Stimulated activated naive B cell treated with anti-CD40 and anti-IgM and Interleukin-4, amounts not matched to agents 10 μg/mL and 1 μg/mL and 100 μg/mL, for 72 hours (primary cell): Measurements from ENCODE around the gene PHLDB1.
A peak's percentile ranks its signal among the peaks of the same experiment; 100 is the strongest.
"Not testable (repeated sequence)": the region's sequence is repeated elsewhere in the genome, so short reads cannot be mapped to it uniquely, and the experiment has no call there.

Source experiments
- ATAC-seq, 2 donors: fragments of 150-1000 bp; cut with Tn5 transposase; replicated peaks; 2 replicates each; pipeline ENCODE4 v1.10.0; 2021; ENCODE audit warnings: moderate library complexity in 1 of 2
- DNase-seq: peaks from one replicate; pipeline ENCODE4 v3.0.0; 2021
- H3K27ac Mint-ChIP-seq: one replicate; pipeline ENCODE4 v1.8.0; 2022; ENCODE audit warnings: mild to moderate bottlenecking, mixed read lengths
- H3K27me3 Mint-ChIP-seq, 2 donors: one replicate each; pipeline ENCODE4 v1.8.0; 2022; ENCODE audit warnings: mixed read lengths in 2 of 2
- H3K36me3 Mint-ChIP-seq, 2 donors: one replicate each; pipeline ENCODE4 v1.8.0; 2022; ENCODE audit warnings: mixed read lengths in 2 of 2, mild to moderate bottlenecking in 1 of 2
- H3K4me1 Mint-ChIP-seq, 2 donors: one replicate each; pipeline ENCODE4 v1.8.0; 2022; ENCODE audit warnings: mixed read lengths in 2 of 2, mild to moderate bottlenecking in 1 of 2
- H3K4me3 Mint-ChIP-seq, 2 donors: one replicate each; pipeline ENCODE4 v1.8.0; 2022; ENCODE audit warnings: mild to moderate bottlenecking in 2 of 2, mixed read lengths in 2 of 2, moderate library complexity in 1 of 2
- H3K9me3 Mint-ChIP-seq, 2 donors: one replicate each; pipeline ENCODE4 v1.8.0; 2022; ENCODE audit warnings: mixed read lengths in 2 of 2, mild to moderate bottlenecking in 1 of 2

Gene PHLDB1

GRCh38 chr11:118594984-118595383 is 12.4 kb upstream of the PHLDB1 start:
- H3K4me1 Mint-ChIP-seq, H3K27ac Mint-ChIP-seq, H3K9me3 Mint-ChIP-seq, ATAC-seq, H3K4me3 Mint-ChIP-seq, H3K27me3 Mint-ChIP-seq, DNase-seq: not testable (repeated sequence)
- peaks cover 23 to 45% of the 10 kb centered on the region in 2 donors for H3K36me3 Mint-ChIP-seq

GRCh38 chr11:118596224-118597146 is 10.9 kb upstream of the PHLDB1 start:
- Mint-ChIP-seq H3K27me3 (no peaks in the 10 kb centered on the region), H3K9me3 (no peaks in the 10 kb centered on the region), H3K36me3 (peaks cover 24 to 39% of the 10 kb centered on the region in 2 donors), H3K27ac (no peak overlapping the region), H3K4me3 (no peak overlapping the region), H3K4me1 (peaks cover 0 to 3% of the 10 kb centered on the region in 2 donors)
- no peak for DNase-seq
- ATAC-seq: no peak

- H3K27me3 Mint-ChIP-seq: no peaks in the 10 kb centered on the region
- H3K4me3 Mint-ChIP-seq: no peak overlapping the region
- H3K27ac Mint-ChIP-seq: no peak overlapping the region
- no peak for ATAC-seq
- no peaks in the 10 kb centered on the region for H3K9me3 Mint-ChIP-seq
- H3K36me3 Mint-ChIP-seq: peaks cover 29 to 46% of the 10 kb centered on the region in 2 donors
- DNase-seq: no peak
- peaks cover 0 to 3% of the 10 kb centered on the region in 2 donors for H3K4me1 Mint-ChIP-seq
Measured at GRCh38 chr11:118597556-118597955, 9.9 kb upstream of the PHLDB1 start.

GRCh38 chr11:118602331-118602730 is 5.1 kb upstream of the PHLDB1 start:
- no peak overlapping the region for H3K4me3 Mint-ChIP-seq
- no peaks in the 10 kb centered on the region for H3K27me3 Mint-ChIP-seq
- H3K9me3 Mint-ChIP-seq: no peaks in the 10 kb centered on the region
- H3K27ac Mint-ChIP-seq: no peak overlapping the region
- no peak for DNase-seq
- H3K36me3 Mint-ChIP-seq: peaks cover 26 to 32% of the 10 kb centered on the region in 2 donors
- ATAC-seq: no peak
- H3K4me1 Mint-ChIP-seq: peaks cover 4 to 5% of the 10 kb centered on the region in 2 donors

- H3K9me3 Mint-ChIP-seq, DNase-seq, H3K27me3 Mint-ChIP-seq, H3K4me3 Mint-ChIP-seq, ATAC-seq, H3K4me1 Mint-ChIP-seq: not testable (repeated sequence)
- H3K36me3 Mint-ChIP-seq: peaks cover 21 to 27% of the 10 kb centered on the region in 2 donors
- H3K27ac Mint-ChIP-seq: peak overlapping the region; percentile 3
Measured at GRCh38 chr11:118603709-118604108, 3.7 kb upstream of the PHLDB1 start.

- Mint-ChIP-seq H3K27ac (no peak overlapping the region), H3K4me3 (no peak overlapping the region), H3K9me3 (no peaks in the 10 kb centered on the region), H3K4me1 (peaks cover 14 to 18% of the 10 kb centered on the region in 2 donors), H3K27me3 (peaks cover 10 to 11% of the 10 kb centered on the region in 2 donors), H3K36me3 (peaks cover 16 to 22% of the 10 kb centered on the region in 2 donors)
- no peak for DNase-seq
- ATAC-seq: no peak
Measured at GRCh38 chr11:118604566-118604965, 2.8 kb upstream of the PHLDB1 start.

- H3K4me3 Mint-ChIP-seq: no peak overlapping the region
- peaks cover 19 to 25% of the 10 kb centered on the region in 2 donors for H3K4me1 Mint-ChIP-seq
- DNase-seq (no peak), ATAC-seq (no peak)
- H3K27ac Mint-ChIP-seq: peak overlapping the region; percentile 57
- peaks cover 15 to 18% of the 10 kb centered on the region in 2 donors for H3K27me3 Mint-ChIP-seq
- H3K9me3 Mint-ChIP-seq: no peaks in the 10 kb centered on the region
- peaks cover 10 to 16% of the 10 kb centered on the region in 2 donors for H3K36me3 Mint-ChIP-seq
Measured at GRCh38 chr11:118605116-118605867, 2.1 kb upstream of the PHLDB1 start.

GRCh38 chr11:118606157-118606843 is 1.1 kb upstream of the PHLDB1 start:
- H3K36me3 Mint-ChIP-seq: peaks cover 10 to 16% of the 10 kb centered on the region in 2 donors
- no peak for DNase-seq
- peaks cover 22 to 33% of the 10 kb centered on the region in 2 donors for H3K4me1 Mint-ChIP-seq
- H3K27ac Mint-ChIP-seq: no peak overlapping the region
- peak overlapping the region in 1 of 2 donors; percentile 55 for H3K4me3 Mint-ChIP-seq
- no peak for ATAC-seq
- peaks cover 19 to 20% of the 10 kb centered on the region in 2 donors for H3K27me3 Mint-ChIP-seq
- H3K9me3 Mint-ChIP-seq: no peaks in the 10 kb centered on the region

GRCh38 chr11:118606844-118607228 is 579 bp upstream of the PHLDB1 start:
- no peak for DNase-seq
- Mint-ChIP-seq H3K4me1 (peaks cover 23 to 35% of the 10 kb centered on the region in 2 donors), H3K4me3 (peak overlapping the region; percentile 55 to 75), H3K27ac (no peak overlapping the region), H3K9me3 (no peaks in the 10 kb centered on the region), H3K27me3 (peaks cover 20% of the 10 kb centered on the region in 2 donors), H3K36me3 (peaks cover 8 to 12% of the 10 kb centered on the region in 2 donors)
- no peak for ATAC-seq

- Mint-ChIP-seq H3K9me3 (no peaks in the 10 kb centered on the region), H3K4me3 (peak overlapping the region; percentile 81 to 83), H3K27me3 (peaks cover 25 to 30% of the 10 kb centered on the region in 2 donors)
Measured at GRCh38 chr11:118608360-118609227, 1.2 kb downstream of the PHLDB1 start.

GRCh38 chr11:118609380-118610224 is 2.2 kb downstream of the PHLDB1 start:
- H3K27me3 Mint-ChIP-seq: peaks cover 33 to 40% of the 10 kb centered on the region in 2 donors
- peak overlapping the region; percentile 81 to 83 for H3K4me3 Mint-ChIP-seq
- DNase-seq (peak; percentile 5), ATAC-seq (peak; percentile 13 to 14)
- peaks cover 0 to 1% of the 10 kb centered on the region in 2 donors for H3K36me3 Mint-ChIP-seq
- peak overlapping the region; percentile 82 for H3K27ac Mint-ChIP-seq
- H3K4me1 Mint-ChIP-seq: peaks cover 23 to 35% of the 10 kb centered on the region in 2 donors
- H3K9me3 Mint-ChIP-seq: no peaks in the 10 kb centered on the region

More at GRCh38 chr11:118608360-118609227, 1.2 kb downstream of the PHLDB1 start:
- ATAC-seq: peak; percentile 47 to 59
- Mint-ChIP-seq H3K27ac (peak overlapping the region; percentile 70), H3K4me1 (peaks cover 23 to 35% of the 10 kb centered on the region in 2 donors), H3K36me3 (peaks cover 1 to 3% of the 10 kb centered on the region in 2 donors)
- DNase-seq: peak; percentile 48

- peak overlapping the region; percentile 81 to 83 for H3K4me3 Mint-ChIP-seq
- peaks cover 37 to 43% of the 10 kb centered on the region in 2 donors for H3K27me3 Mint-ChIP-seq
- no peaks in the 10 kb centered on the region for H3K9me3 Mint-ChIP-seq
- ATAC-seq: peak in 1 of 2 donors; percentile 1
- H3K27ac Mint-ChIP-seq: peak overlapping the region; percentile 82
- peaks cover 0 to 1% of the 10 kb centered on the region in 2 donors for H3K36me3 Mint-ChIP-seq
- no peak for DNase-seq
- peaks cover 23 to 35% of the 10 kb centered on the region in 2 donors for H3K4me1 Mint-ChIP-seq
Measured at GRCh38 chr11:118610225-118610772, 2.9 kb downstream of the PHLDB1 start.
